GM19463 (cell line): ENCODE measurements around the gene HOXD11.
A peak's percentile ranks its signal among the peaks of the same experiment; 100 is the strongest.

Experiments used
- ATAC-seq: cut with Tn5 transposase; IDR thresholded peaks from one replicate; pipeline ENCODE4 v1.9.1; 2021; ENCODE audit warnings: mild to moderate bottlenecking, moderate library complexity; ENCODE audit not compliant: unreplicated experiment

HOXD11 gene

DNA sequence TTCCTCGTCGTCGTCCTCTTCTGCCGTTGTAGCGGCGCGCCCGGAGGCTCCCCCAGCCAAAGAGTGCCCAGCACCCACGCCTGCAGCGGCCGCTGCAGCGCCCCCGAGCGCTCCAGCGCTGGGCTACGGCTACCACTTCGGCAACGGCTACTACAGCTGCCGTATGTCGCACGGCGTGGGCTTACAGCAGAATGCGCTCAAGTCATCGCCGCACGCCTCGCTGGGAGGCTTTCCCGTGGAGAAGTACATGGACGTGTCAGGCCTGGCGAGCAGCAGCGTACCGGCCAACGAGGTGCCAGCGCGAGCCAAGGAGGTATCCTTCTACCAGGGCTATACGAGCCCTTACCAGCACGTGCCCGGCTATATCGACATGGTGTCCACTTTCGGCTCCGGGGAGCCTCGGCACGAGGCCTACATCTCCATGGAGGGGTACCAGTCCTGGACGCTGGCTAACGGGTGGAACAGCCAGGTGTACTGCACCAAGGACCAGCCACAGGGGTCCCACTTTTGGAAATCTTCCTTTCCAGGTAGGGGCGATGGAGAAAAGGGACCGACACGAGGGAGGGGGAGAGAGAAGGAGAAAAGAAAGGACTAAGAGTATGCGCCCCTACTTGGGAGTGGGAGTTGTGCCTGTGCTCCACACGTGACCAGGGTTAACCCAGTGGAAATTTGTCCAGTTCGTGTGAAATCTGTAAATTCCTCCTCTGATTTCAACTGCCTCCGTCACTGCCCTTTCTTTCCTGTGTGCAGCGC is 13.8 kb upstream of the HOXD11 start:
- no peak for ATAC-seq

DNA sequence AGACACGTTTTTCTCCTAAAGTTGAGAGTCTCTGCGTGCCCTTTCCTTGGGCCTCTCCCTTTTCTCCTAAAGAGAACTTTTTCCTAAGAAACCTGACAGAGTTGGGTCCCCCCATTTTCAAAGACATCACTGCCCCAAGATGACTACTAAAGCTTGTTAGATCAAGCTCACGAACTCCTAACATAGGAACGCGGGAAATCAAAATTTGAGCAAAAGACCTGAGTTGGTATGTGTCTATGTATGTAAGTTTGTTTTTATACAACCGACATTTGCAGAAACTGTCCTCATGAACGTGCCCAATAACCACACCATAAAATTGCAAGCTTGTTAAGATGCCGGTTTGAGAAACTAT is 13.2 kb upstream of the HOXD11 start:
- no peak for ATAC-seq

DNA sequence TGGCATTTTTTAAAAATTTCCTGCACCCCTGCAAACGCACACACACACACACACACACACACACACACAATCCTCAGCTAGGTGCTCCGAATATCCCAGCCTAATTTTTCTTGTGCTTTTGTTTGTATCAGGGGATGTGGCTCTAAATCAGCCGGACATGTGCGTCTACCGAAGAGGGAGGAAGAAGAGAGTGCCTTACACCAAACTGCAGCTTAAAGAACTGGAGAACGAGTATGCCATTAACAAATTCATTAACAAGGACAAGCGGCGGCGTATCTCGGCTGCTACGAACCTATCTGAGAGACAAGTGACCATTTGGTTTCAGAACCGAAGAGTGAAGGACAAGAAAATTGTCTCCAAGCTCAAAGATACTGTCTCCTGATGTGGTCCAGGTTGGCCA is 12.7 kb upstream of the HOXD11 start:
- no peak for ATAC-seq

DNA sequence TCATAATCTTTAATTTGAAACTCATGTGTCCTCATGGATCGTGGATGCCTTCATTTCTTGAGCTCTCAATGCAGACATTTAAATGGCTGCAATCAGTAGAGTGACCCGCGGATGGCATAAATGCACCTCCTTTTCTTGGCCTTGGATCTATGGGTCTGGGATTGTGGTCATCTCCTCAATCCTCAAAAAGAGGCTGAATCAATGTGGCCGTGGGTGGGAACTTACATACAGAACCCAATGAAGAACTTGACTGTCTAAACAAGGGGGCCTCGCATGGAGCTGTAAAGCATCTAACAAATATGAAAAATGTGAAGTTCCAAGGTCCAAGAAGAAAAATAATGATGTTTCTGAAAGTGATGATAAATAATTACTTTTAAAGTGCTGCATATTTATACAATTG is 11.7 kb upstream of the HOXD11 start:
- ATAC-seq: no peak

DNA sequence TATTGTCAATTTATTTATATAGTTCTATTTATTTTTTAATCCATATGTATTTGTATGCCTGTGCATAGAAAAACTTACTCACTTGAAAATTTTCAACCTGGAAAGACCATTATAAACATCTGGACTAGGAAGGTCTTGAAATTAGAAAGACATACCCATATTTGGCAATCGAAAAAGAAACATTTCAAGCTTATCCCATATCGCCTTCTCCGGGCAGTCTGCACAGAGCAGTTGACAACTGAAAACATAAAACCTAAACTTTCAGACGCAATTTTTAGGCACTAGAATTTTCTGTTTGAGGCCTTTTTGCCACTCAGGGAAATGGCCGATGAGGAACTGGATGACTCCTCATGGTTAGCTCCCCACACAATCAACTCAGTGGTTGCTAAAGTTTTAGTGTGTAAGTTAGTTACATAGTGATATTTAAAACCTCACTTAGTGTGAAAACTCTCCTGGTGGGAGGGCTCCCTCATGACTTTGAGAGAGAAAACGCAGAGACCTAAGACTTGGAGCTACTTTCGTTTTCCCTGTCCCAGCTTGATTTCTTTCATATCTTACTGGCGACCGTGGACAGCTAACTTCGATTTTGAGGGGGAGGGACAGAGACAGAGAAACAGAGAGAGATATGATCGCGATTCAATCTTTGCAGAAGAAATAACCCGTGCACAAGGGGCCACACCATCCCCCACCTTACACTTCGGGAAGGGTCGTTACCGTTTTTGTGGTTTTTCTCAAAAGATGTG is 10.7 kb upstream of the HOXD11 start:
- no peak for ATAC-seq

DNA sequence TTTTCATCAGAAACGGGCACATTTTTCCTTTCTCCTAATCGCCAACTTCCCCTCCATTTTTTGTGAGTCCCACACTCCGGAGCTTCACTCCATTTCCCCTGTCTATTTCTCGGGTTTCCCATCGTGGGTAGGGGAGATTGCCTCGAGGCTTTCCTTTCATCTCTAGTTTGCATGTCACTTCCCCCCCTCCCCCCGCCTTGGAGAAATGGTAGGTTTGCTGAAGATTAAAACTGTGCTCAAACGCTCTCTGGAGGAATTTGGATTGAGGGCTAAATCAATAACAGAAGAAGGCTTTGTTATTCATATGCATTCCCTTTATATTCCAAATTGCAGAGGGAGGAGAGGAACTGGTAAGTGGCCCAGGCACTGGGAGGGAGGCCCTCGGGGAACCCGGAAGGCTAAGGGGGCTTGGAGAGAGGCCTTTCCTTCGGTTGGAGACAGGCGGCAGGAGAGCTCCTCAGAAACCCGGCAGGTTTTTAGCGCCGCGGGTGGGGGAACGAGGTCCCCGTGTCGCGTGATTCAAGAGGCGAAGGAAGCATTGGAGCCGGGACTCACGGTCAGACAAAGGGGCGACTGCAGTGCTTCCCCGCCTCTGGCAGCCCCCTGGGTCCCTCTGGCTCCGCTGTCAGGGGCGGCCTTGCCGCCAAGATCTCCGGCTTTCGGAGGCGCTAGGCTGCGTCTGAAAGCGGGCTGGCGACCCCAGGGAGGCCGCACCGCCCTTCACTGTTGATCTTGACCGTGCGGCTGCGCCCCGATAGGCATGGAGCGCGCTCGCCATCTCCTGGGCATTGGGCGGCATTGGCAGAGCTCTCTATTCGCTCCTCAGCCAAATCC is 9.9 kb upstream of the HOXD11 start:
- peak; percentile 91 for ATAC-seq

DNA sequence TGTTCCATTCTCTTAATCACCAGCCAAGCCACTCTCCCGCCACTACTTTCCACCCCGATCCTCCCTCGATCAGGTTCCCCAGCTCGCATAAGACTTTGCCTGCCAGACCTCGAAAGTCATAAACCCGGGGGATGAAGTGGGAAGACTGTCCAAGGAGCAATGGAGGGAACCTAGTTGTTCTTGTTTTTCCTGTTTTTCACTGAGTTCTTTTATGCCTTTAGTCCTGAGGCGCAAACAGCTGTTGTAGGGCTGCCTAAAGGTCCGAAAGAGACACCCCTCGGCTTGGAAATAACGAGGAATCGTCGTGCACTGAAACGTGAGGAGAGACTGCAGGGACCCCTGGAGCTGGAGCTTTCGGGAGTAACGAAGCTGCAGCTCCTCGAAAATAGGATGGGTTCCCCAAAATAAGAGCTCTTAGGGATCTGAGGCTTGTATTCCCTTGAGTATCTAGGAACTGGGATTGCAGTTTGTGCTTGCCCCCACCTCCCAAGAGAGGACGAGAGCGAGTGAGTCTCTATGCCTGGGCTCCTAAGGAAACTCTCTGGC is 9.2 kb upstream of the HOXD11 start:
- no peak for ATAC-seq

DNA sequence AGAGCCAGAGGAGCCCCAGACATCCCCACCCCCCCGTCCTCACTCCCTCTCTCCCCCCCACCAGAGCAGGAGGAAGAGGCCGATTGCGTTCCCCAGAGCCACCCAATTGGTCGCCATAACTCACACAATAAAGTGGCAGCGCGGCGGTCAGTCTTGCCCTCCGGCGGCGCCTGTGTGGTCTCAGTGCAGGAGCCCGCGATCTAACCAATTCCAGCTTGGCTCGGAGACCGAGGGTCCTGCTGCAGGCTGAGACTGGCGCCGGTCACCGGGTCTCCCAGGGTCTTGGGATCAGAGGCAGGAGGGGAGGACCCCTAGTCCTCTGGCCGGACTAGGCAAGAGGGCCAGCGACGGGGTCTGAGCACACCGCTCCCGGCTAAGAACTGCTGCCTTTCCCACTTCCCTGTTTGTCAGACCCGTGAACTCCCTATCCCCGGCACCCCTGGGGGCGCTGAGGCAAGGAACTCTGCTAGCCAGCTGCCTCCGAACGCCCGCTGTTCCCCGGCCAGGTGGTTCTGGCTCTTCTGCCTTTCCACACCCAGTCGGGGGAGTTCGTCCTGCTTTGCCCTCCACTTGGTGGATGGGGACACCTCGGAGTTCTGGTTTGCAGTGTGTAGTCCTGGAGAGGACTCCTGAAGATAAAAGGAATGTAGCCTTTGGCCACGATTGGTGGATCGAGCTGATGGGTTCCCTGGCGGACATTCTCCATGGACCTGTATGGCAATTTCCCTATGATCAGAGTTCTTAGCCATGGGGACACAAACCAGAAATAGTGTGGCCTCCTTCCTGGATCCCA is 8.5 kb upstream of the HOXD11 start:
- no peak for ATAC-seq

DNA sequence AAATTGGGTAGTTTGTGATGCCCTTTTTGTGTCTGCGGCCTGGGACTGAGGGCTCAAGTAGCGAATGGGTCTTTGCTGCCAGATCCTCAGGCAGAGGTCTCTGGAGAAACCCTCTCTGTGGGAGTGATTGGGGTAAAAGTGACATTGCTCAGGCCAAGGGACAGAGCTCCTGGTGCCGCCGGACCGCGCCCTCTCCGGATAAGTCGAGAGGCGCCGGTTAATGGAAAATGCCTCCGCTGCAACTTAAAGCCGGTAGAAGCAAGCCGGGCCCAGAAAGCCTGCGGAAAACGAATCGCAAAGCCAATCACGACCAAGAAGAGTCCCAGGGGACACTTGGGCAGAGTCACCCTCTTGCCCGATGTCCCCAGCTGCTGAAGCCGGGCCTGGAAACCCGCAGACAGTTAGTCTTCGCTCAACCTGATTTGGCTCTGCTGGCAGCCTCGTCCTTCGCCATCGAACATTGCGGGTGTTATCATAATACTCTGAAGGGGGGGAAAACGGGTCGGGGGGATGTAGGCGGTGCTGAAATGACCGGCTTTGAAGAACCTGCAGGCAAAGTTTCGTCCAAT is 7.8 kb upstream of the HOXD11 start:
- ATAC-seq: no peak

DNA sequence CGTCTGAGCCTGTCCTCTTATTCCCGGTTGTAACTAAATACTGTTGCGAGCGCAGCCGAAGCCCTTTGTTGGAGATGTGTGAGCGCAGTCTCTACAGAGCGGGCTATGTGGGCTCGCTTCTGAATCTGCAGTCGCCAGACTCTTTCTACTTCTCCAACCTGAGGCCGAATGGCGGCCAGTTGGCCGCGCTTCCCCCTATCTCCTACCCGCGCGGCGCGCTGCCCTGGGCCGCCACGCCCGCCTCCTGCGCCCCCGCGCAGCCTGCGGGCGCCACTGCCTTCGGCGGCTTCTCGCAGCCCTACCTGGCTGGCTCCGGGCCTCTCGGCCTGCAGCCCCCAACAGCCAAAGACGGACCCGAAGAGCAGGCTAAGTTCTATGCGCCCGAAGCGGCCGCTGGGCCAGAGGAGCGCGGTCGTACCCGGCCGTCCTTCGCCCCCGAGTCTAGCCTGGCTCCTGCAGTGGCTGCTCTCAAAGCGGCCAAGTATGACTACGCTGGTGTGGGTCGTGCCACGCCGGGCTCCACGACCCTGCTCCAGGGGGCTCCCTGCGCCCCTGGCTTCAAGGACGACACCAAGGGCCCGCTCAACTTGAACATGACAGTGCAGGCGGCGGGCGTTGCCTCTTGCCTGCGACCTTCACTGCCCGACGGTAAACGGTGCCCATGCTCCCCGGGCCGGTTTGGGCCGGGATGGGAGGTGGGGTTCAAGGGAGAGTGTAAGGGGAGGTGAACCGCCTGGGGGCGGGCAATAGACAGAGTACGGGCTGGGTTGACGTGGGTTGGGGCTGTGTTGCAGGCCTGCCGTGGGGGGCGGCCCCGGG is 7.1 kb upstream of the HOXD11 start, which contains the start of gene HOXD12:
Gene HOXD12 (plus strand): TSS at position 68 of the 819 bp plus-strand sequence. CDS start 7 bp downstream, at position 75.
- ATAC-seq: no peak

DNA sequence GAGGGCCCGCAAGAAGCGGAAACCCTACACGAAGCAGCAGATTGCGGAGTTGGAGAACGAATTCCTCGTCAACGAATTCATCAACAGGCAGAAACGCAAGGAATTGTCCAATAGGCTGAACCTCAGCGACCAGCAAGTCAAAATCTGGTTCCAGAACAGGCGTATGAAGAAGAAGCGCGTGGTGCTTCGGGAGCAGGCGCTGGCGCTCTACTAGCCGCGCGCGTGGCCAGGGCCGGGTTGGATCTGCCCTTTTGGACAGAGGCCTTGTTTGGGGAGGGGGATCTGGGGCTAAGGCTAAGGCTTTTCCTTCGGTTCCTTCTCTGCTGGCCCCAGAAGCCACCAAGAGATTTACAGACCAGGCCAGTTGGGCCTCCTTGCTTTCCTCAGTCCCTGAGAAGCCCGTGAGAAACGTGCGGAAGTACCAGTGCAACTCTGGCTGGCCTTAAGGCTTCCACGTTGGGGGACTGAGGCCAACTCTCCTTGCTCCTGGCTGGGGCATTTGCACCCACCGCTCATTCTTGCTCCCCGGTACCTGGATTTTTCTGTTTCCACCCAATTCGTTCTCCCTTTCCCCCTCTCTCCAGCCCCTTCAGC is 6.4 kb upstream of the HOXD11 start:
- ATAC-seq: no peak

DNA sequence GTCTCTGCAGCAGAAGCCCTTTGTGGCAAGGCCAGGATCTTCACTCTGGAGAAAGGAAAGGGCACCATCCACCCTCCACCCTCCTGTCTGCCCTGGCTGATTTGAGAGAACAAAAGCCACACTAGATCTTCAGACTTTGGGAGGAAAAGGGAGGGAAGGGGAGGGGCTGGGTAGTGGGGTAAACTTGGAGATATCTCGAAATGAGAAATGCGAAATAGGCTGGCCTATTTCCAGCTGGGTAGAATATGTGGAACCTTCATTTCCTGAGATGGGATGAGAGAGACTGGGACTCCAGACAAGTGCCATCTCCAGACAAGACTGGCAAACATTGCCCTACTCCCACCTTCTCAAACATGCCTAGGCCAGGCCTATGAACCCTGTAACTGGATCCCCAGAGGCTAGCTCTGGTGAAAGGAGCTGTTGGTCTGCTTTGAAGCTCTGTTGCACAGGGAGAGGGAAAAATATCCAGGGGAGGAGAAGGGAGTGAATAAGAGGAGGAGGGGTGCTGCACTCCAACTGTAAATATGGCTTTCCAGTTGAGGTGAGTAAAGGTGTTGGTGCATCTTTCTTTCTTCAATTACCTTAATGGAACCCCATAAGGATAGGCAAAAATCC is 5.8 kb upstream of the HOXD11 start:
- no peak for ATAC-seq

DNA sequence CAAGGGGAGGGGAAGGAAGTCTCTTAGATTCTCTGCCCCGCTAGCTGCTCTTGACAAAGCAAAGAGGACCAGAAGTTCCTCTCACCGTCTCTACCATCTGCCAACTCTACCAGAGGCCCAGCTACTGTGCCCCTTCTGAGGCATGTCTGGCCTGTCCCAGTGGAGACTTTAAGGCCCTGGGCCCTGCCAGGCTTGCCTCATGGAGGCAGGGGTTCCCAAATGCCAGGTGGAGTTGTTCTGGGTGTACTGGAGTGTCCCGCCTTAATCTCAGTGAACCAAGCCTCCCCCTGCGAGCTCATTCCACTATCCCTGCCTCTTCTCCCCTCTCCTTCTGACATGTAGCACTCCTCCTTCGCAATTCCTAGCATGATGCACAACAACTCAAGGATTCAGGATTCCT is 5.2 kb upstream of the HOXD11 start:
- ATAC-seq: no peak

DNA sequence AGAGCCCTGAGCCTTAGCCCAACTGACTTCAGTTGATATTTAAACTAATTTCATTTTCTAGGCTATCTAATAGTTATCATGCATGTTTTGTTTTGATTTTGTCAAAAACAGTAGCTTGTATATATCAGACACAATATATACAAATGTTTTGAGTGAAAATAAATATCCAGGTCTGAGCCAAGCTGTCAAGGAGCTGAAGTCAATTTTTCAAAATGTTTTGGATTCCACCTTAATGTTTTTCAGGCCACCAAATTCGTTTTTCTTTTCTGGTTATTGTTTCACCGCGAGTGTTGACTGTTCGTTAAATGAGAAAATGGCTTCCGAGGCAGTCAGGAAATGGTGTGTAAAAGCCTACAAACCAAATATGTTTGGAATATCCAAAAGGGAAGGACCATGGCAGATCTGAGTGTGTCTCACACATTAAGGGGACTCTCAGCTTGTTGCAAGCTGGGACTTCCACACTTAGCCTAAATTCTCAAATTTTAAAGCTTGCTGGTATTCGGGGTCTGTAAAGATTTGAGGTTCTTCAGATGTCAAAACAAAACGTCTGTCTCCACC is 4.7 kb upstream of the HOXD11 start:
- ATAC-seq: no peak

DNA sequence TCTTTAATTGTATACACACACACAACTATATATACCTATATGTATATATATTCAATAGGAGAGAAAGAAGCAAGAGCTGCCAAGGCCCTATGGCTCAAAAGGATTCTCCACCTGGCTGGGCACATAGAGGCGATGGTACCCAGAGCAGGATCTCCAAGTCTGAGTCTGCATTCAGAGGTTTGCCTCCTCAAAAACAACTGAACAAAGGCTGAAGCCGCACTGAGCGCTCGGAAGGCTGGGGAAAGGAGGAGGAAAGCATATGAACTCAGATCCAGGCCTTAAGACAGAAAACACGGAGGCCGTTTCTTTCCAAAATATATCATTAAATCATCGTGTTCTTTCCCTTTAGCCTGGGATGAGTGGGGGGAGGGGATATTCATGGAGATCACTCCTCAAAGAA is 3.9 kb upstream of the HOXD11 start:
- ATAC-seq: no peak

DNA sequence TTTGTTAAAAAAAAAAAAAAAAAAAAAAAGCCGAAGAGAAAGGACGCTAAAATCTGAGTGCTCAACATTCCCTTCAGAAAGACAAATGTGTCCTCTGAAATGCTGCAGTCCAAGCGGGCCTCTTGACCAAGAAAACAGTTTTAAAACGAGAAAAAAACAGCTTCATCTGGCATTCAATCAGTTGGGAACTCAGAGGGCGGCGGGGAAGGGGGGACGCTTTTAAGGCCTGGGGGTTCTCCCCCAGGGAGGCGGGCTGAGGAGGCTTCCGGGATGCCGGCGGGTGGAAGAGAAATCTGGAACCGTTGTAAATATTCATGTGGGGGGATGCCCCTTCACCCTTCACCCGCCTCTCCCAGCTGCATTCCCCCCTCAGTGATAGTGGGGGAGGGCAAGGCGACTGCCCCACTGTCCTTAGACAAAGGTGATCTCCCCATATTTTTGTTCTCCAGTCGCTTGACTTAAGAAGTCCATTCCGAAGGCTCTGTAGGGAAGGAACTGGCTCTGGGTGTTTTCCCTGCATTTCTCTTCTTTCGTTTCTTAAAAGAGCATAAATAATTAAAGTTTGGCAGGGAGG is 3.3 kb upstream of the HOXD11 start:
- ATAC-seq: no peak

DNA sequence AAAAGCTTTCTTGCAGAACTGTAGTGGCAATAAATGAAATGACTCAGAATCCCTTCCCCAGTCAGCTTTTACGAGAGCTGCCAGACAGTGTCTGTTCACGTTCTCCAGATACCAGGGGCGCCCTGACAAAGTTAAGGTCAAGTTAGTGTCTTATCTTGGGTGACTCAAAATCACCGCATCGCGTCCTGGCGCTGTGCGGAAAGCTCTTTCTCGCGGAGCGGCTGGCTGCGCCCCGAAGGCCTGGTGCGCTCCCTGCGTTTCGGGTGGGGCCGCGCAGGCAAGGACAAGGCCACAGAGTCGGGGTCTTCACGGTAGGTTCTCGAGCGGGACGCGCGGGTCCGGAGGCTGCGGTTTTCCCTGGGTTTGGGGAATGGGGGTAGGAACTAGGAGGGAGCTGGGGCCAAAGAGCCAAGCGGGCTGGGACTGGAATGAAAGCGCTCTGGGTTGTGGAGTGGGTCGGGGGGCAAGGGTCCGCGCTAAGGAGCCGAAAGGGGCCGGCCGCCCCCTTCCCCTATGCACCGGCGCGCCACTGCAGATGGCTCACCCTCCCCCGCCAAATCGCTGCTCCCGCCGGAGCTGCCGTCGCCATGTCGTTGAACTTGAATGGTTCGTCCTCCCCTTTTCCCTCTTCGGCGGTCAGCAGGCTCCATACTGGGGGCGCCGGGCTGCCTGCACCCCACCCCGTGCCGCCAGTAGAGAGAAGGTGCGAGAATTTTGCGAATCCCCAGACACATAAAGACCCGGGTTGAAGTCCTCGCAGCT is 2.6 kb upstream of the HOXD11 start:
- ATAC-seq: no peak
